Limb (tissue), 2 donors: ENCODE data around the gene MTHFD1L.
A peak's percentile ranks its signal among the peaks of the same experiment; 100 is the strongest.
"Not testable (repeated sequence)": the region's sequence is repeated elsewhere in the genome, so short reads cannot be mapped to it uniquely, and the experiment has no call there.

Source experiments
- DNase-seq, 2 donors: peaks; one replicate each; pipeline ENCODE4 v3.0.0-alpha.2; 2016; ENCODE audit errors: extremely low spot score in 2 of 2

MTHFD1L gene

GRCh38 chr6:150865406-150866146 is at the start of gene MTHFD1L:
MTHFD1L (plus strand) TSS chr6:150865702; CDS start chr6:150865823, 121 bp downstream.
- peak; percentile 55 to 85 for DNase-seq

DNA sequence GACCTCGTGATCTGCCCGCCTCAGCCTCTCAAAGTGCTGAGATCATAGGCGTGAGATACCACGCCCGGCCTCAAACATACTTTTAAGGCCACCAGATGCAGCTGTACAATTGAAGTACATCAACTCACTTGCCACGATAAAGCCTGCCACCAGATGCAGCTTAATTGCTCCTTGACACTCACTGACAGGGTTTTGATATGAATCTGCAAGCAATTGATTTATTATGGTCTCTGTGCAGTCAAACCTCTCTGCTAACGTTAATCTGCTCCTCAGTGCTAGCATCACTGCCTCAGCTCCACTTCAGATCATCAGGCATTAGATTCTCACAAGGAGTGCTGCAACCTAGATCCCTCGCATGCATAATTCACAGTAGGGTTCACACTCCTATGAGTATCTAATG is 48.9 kb upstream of the MTHFD1L start:
- not testable (repeated sequence) for DNase-seq

GRCh38 chr6:150822932-150823331 is 42.6 kb upstream of the MTHFD1L start:
- no peak for DNase-seq

DNA sequence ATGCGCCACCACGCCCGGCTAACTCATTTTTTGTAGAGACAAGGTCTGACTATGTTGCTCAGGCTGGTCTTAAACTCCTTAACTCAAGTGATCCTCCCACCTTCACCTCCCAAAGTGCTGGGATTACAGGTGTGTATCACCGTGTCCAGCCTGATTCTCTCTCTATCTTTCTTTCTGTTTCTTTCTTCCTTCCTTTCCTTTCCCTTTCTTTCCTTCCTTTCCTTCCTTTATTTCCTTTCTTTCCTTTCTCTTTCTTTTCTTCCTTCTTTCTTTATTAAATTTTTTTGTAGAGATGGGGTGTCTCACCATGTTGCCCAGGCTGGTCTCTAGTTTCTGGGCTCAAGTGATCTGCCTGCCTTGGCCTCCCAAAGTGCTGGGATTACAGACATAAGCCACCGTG is 38.7 kb upstream of the MTHFD1L start:
- DNase-seq, result no peak

GRCh38 chr6:150828107-150828506 is 37.4 kb upstream of the MTHFD1L start:
- DNase-seq, result not testable (repeated sequence)

- DNase-seq, result no peak
Observed at GRCh38 chr6:150830439-150831165, 34.9 kb upstream of the MTHFD1L start.

DNA sequence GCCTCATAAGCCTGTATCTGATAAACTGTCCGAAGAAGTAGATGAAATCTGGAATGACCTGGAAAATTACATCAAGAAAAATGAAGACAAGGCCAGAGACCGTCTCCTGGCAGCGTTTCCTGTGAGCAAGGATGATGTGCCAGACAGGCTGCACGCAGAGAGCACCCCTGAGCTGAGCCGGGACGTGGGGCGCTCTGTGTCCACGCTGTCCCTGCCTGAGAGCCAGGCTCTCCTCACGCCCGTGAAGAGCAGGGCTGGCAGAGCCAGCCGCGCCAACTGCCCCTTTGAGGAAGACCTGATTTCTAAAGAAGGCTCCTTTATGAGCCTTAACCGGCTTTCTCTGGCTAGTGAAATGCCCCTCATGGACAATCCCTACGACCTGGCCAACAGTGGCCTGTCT is 33.9 kb upstream of the MTHFD1L start:
- no peak for DNase-seq

DNA sequence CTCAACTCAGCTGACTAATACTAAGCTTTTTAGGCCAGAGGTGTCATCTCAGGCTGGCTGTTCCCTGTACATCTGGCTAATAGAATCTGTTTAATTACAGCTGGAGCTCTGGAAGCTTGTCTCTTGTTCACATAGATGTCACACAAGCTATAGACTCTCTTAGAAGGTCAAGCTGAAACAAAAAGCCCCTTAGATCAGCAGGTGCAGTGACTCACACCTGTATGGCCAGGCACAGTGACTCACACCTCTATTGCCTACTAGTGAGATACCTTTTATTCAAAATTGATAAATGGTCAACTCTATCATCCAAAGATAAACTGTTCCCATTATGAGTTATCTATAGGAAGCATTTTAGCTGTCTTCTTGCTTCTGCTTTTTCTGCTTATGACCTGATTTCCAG is 29.9 kb upstream of the MTHFD1L start:
- DNase-seq, result no peak

- no peak for DNase-seq
Observed at GRCh38 chr6:150840185-150840584, 25.3 kb upstream of the MTHFD1L start.

- no peak for DNase-seq
Observed at GRCh38 chr6:150841189-150841588, 24.3 kb upstream of the MTHFD1L start.

GRCh38 chr6:150841697-150842096 is 23.8 kb upstream of the MTHFD1L start:
- DNase-seq, result no peak

DNA sequence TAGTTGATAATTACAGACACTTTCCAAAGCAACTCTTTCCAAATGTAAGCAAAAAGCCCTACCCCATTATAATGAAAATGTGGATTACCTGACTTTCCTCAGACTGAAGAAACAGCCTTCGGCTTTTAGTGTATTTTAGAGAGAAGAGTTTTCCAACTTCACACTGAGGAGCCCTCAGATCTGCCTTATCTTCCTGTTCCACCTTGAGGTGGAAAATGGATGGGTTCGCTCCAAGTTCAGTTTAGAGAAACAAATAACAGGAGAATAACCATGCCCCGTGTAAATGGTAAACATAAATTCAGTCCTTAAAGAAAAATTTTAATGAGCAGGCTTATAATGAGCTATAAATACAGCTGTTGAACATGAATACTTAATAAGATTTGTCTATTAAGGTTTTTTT is 21.1 kb upstream of the MTHFD1L start:
- no peak for DNase-seq

DNA sequence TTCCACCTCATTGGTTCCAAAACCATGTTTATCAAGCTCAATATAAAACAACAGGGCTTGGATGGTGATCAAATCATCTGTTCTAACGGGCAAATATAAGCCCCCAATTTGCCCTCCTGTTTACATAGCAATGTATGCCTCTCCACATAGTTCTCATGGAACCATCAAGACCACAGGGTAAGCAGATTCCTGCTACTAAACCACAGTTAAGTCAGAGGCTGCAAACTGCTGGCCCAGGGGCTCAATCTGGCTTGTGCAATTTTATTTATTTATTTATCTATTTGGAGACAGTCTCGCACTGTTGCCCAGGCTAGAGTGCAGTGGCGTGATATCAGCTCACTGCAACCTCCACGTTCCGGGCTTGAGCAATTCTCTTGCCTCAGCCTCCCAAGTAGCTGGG is 18.9 kb upstream of the MTHFD1L start:
- no peak for DNase-seq

DNA sequence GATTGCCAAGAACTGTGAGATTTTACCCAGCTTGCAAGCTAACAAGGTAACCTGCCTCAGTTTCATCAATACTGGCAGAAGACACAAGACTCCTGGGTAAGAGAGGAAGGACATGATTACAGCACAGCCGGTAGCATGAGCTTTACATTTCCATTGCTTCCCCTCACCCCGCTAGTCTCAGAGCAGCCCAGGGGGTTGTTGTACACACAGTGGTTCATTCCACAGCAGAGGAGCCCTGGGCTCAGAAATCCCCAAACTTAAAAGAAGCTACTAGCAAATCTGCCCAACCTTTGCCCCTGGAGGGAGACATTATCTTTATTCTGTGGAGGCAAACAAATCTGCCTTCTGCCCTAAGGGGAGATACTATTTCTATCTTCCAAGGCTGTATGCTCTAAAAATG is 17.1 kb upstream of the MTHFD1L start:
- no peak for DNase-seq

DNA sequence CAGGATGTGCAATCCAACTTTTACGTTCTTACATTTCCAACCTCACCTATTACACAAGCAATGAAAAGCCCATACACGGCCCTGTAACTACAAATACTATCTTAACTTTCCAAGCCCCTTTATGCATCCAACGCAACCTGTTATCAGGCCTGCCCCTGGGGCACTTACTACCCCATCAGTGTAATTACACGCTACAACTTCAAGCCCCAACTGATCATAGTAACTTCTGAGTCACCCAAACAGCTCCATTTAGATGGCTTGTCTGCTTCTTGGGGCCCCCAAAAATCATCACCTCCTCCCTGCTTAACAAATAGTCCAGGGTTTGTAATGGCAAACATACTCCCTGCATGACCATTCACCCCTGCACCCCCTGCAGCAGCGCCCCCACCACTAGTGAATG is 11.1 kb upstream of the MTHFD1L start:
- not testable (repeated sequence) for DNase-seq

- DNase-seq, result not testable (repeated sequence)
Observed at GRCh38 chr6:150855171-150855570, 10.3 kb upstream of the MTHFD1L start.

GRCh38 chr6:150857062-150857944 is 8.2 kb upstream of the MTHFD1L start:
- peak; percentile 48 to 87 for DNase-seq

GRCh38 chr6:150857945-150858308 is 7.6 kb upstream of the MTHFD1L start:
- no peak for DNase-seq

GRCh38 chr6:150861448-150862168 is 3.9 kb upstream of the MTHFD1L start:
- DNase-seq, result not testable (repeated sequence)

GRCh38 chr6:150863213-150863928 is 2.1 kb upstream of the MTHFD1L start:
- no peak for DNase-seq

DNA sequence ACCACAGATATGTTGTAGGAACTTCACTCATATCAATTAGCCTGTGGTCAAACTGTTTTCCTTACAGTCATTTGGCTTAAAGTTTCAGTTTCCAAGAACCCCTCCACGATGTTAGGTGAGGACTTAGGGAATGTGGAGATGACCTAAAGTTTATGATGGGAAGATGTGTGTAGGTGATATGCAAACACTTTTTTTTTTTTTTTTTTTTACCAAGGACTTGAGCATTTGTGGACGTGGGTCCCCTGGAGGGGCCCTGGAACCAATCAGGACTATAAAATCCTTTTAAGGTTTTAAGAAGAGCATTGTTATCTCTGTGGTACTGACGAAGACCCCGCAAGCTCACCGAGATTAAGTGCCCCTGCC is 478 bp upstream of the MTHFD1L start:
- DNase-seq, result no peak
